IMR-90 (cell line): ENCODE results near the gene PPAN. TPM values are rescaled to one million over a fixed set of nuclear protein-coding genes. Genes with fewer than 3 reads are reported as not detected.

Experiments
- ATAC-seq: fragments of 200-7000 bp; cut with Tn5 transposase; 2 replicates; pipeline ENCODE4 v1.9.1; 2020; ENCODE audit warnings: low read depth, mild to moderate bottlenecking, moderate library complexity
- BruUV-seq: library from RNA; stranded (reverse); fragments of 400-500 nt; replicated peaks from 2 replicates; lab custom pipeline; 2021; lab: Mats Ljungman, UMichigan
- CTCF ChIA-PET: fragments of 300-600 bp; formaldehyde crosslinking; extraction: SDS; loops from one replicate; lab custom pipeline; 2021; ENCODE audit warnings: antibody characterized with exemption; lab: Yijun Ruan, JAX
- POLR2A ChIA-PET: fragments of 300-600 bp; sonication (Branson Sonifier 250); formaldehyde crosslinking; loops from one replicate; lab custom pipeline; 2022; ENCODE audit warnings: antibody characterized with exemption; ENCODE audit not compliant: unreplicated experiment; lab: Charles Lee
- DNase-seq: peaks from one replicate; pipeline ENCODE4 v3.0.0; 2013
- H2AFZ ChIP-seq: replicated peaks from 2 replicates; pipeline ENCODE3; 2013; ENCODE audit warnings: low read length, mild to moderate bottlenecking; ENCODE audit not compliant: poor library complexity
- H2AK5ac ChIP-seq: 2 replicates; pipeline ENCODE4 v1.6.1; 2013; ENCODE audit warnings: low read depth, low read length, inconsistent platforms
- H2AK9ac ChIP-seq: replicated peaks from 2 replicates; pipeline ENCODE3; 2013; ENCODE audit warnings: mild to moderate bottlenecking, low read depth, low read length, moderate library complexity; ENCODE audit not compliant: poor library complexity
- H2BK120ac ChIP-seq: 2 replicates; pipeline ENCODE4 v1.6.1; 2013; ENCODE audit warnings: low read depth, low read length, inconsistent platforms
- H2BK15ac ChIP-seq: 3 replicates; pipeline ENCODE4 v1.6.1; 2013; ENCODE audit warnings: low read depth, low read length, inconsistent platforms
- H2BK20ac ChIP-seq: 2 replicates; pipeline ENCODE4 v1.6.1; 2013; ENCODE audit warnings: low read depth, mild to moderate bottlenecking, inconsistent platforms, low read length, moderate library complexity
- H2BK5ac ChIP-seq: 2 replicates; pipeline ENCODE4 v1.6.1; 2013; ENCODE audit warnings: mild to moderate bottlenecking, low read depth, low read length, inconsistent platforms; ENCODE audit not compliant: poor library complexity, severe bottlenecking
- H3K14ac ChIP-seq: replicated peaks from 2 replicates; pipeline ENCODE4 v1.6.1; 2013; ENCODE audit warnings: low read depth, low read length, inconsistent platforms
- H3K18ac ChIP-seq: 2 replicates; pipeline ENCODE4 v1.6.1; 2013; ENCODE audit warnings: low read depth, low read length, control low read depth
- H3K23ac ChIP-seq: 2 replicates; pipeline ENCODE4 v1.6.1; 2013; ENCODE audit warnings: low read depth, low read length, inconsistent platforms
- H3K27ac ChIP-seq: 2 replicates; pipeline ENCODE4 v1.5.1; 2013; ENCODE audit warnings: mild to moderate bottlenecking, control low read depth, low read length; ENCODE audit not compliant: insufficient read depth
- H3K27me3 ChIP-seq: 2 replicates; pipeline ENCODE4 v1.6.1; 2013; ENCODE audit warnings: low read length; ENCODE audit not compliant: control insufficient read depth, insufficient read depth
- H3K36me3 ChIP-seq: 2 replicates; pipeline ENCODE4 v1.6.1; 2013; ENCODE audit warnings: low read length, mixed read lengths; ENCODE audit not compliant: control insufficient read depth, insufficient read depth
- H3K4ac ChIP-seq: 2 replicates; pipeline ENCODE4 v1.6.1; 2013; ENCODE audit warnings: low read depth, low read length, inconsistent platforms
- H3K4me1 ChIP-seq: 2 replicates; pipeline ENCODE4 v1.6.1; 2013; ENCODE audit warnings: low read length, mixed read lengths; ENCODE audit not compliant: control insufficient read depth, insufficient read depth
- H3K4me2 ChIP-seq: 2 replicates; pipeline ENCODE4 v1.6.1; 2013; ENCODE audit warnings: low read depth, mild to moderate bottlenecking, control low read depth, low read length, moderate library complexity
- H3K4me3 ChIP-seq: 2 replicates; pipeline ENCODE4 v1.5.1; 2013; ENCODE audit warnings: low read depth, mild to moderate bottlenecking, control low read depth, low read length, moderate library complexity; ENCODE audit not compliant: insufficient read depth
- H3K56ac ChIP-seq: 2 replicates; pipeline ENCODE4 v1.6.1; 2013; ENCODE audit warnings: low read length, inconsistent platforms; ENCODE audit not compliant: insufficient read depth; ENCODE audit errors: extremely low read depth
- H3K79me1 ChIP-seq, 2 experiments: 2 replicates each; pipeline ENCODE4 v1.6.1; 2013; ENCODE audit warnings: low read length in 2 of 2, inconsistent platforms in 1 of 2, low read depth in 1 of 2
- H3K9ac ChIP-seq: 2 replicates; pipeline ENCODE4 v1.6.1; 2013; ENCODE audit warnings: low read depth, low read length, control low read depth
- H3K9me1 ChIP-seq: 2 replicates; pipeline ENCODE4 v1.6.1; 2013; ENCODE audit warnings: low read length, inconsistent platforms; ENCODE audit not compliant: insufficient read depth
- H3K9me3 ChIP-seq: 2 replicates; pipeline ENCODE4 v1.6.1; 2013; ENCODE audit warnings: low read length; ENCODE audit not compliant: control insufficient read depth, insufficient read depth
- H4K20me1 ChIP-seq: 2 replicates; pipeline ENCODE4 v1.6.1; 2013; ENCODE audit warnings: low read length, inconsistent platforms; ENCODE audit not compliant: insufficient read depth
- H4K5ac ChIP-seq: 2 replicates; pipeline ENCODE4 v1.6.1; 2013; ENCODE audit warnings: mild to moderate bottlenecking, low read depth, low read length, control low read depth
- H4K8ac ChIP-seq, 2 experiments: 2 replicates each; pipeline ENCODE4 v1.6.1; 2013; ENCODE audit warnings: low read depth in 2 of 2, low read length in 2 of 2, control low read depth in 1 of 2, inconsistent platforms in 1 of 2
- H4K91ac ChIP-seq: 2 replicates; pipeline ENCODE4 v1.6.1; 2013; ENCODE audit warnings: low read depth, low read length, inconsistent platforms; ENCODE audit not compliant: insufficient read depth
- BHLHE40 ChIP-seq: fragments of 150-350 bp; IDR thresholded peaks from 2 replicates; pipeline ENCODE4 v1.6.1; 2016; ENCODE audit warnings: mild to moderate bottlenecking, low read depth, low read length
- CEBPB ChIP-seq: IDR thresholded peaks from 2 replicates; pipeline ENCODE4 v1.6.1; 2012; ENCODE audit warnings: low read depth, low read length, improper control_type of control experiment
- CHD1 ChIP-seq: IDR thresholded peaks from 2 replicates; pipeline ENCODE4 v1.6.1; 2012; ENCODE audit warnings: low read depth, low read length, improper control_type of control experiment
- FOS ChIP-seq: fragments of 150-350 bp; IDR thresholded peaks from 2 replicates; pipeline ENCODE4 v1.6.1; 2016; ENCODE audit warnings: low read depth, low read length
- MAFK ChIP-seq: IDR thresholded peaks from 2 replicates; pipeline ENCODE4 v1.6.1; 2012; ENCODE audit warnings: low read depth, low read length, improper control_type of control experiment
- MAZ ChIP-seq: IDR thresholded peaks from 2 replicates; pipeline ENCODE4 v1.6.1; 2012; ENCODE audit warnings: low read depth, mild to moderate bottlenecking, low read length, improper control_type of control experiment, moderate library complexity, borderline replicate concordance
- MXI1 ChIP-seq: IDR thresholded peaks from 2 replicates; pipeline ENCODE4 v1.6.1; 2012; ENCODE audit warnings: low read depth, mild to moderate bottlenecking, low read length, moderate library complexity, borderline replicate concordance
- NFE2L2 ChIP-seq: fragments of 150-350 bp; IDR thresholded peaks from 2 replicates; pipeline ENCODE4 v1.6.1; 2016; ENCODE audit warnings: low read depth, mild to moderate bottlenecking, low read length
- POLR2A ChIP-seq: IDR thresholded peaks from 2 replicates; pipeline ENCODE4 v1.6.1; 2012; ENCODE audit warnings: mild to moderate bottlenecking, low read depth, low read length
- RAD21 ChIP-seq: IDR thresholded peaks from 2 replicates; pipeline ENCODE4 v1.6.1; 2012; ENCODE audit warnings: low read length, improper control_type of control experiment
- RCOR1 ChIP-seq: IDR thresholded peaks from 2 replicates; pipeline ENCODE4 v1.6.1; 2012; ENCODE audit warnings: mild to moderate bottlenecking, low read length, improper control_type of control experiment; ENCODE audit not compliant: insufficient replicate concordance
- RFX5 ChIP-seq: IDR thresholded peaks from 2 replicates; pipeline ENCODE4 v1.8.0; 2012; ENCODE audit warnings: low read depth, mild to moderate bottlenecking, low read length, moderate library complexity
- SMC3 ChIP-seq: fragments of 150-350 bp; IDR thresholded peaks from 2 replicates; pipeline ENCODE4 v1.6.1; 2016; ENCODE audit warnings: low read depth, mild to moderate bottlenecking, antibody characterized with exemption, low read length, moderate library complexity
- WGBS, 2 experiments: methylation state at CpG; one replicate each; pipeline versions ENCODE4 v1.1.5 to v1.1.7; 2013; ENCODE audit warnings: missing lambda C conversion rate in 2 of 2; ENCODE audit not compliant: insufficient read length in 1 of 2; ENCODE audit errors: extremely low coverage in 2 of 2; 5-methylcytosine and 5-hydroxymethylcytosine counted together
- dilution Hi-C: fragments of 300-500 bp; cut with HindIII; formaldehyde crosslinking; loops from one replicate; pipeline ENCODE4 v1.14.3; 2018; ENCODE audit warnings: low sequenced_read_pairs; ENCODE audit not compliant: unreplicated experiment
- in situ Hi-C: fragments of 300-500 bp; cut with MboI; formaldehyde crosslinking; loops from 3 replicates; pipeline ENCODE4 v1.14.3; 2019; ENCODE audit warnings: low sequenced_read_pairs, inconsistent platforms, mixed read lengths
- intact Hi-C: fragments of 100-400 bp; cut with micrococcal nuclease; formaldehyde crosslinking; loops from 2 replicates; pipeline ENCODE4 v1.10.0; 2022
- polyA plus RNA-seq, 3 experiments: library from polyadenylated mRNA; depleted of rRNA; stranded (reverse); fragments of >200 nt; gene quantifications; 2 replicates each; pipeline ENCODE4 v1.2.3, GENCODE V29; 2012; ENCODE audit warnings: low replicate concordance in 1 of 3
- total RNA-seq: library from RNA; depleted of rRNA; stranded (reverse); fragments of >200 nt; gene quantifications from 2 replicates; pipeline ENCODE4 v1.2.3, GENCODE V29; 2012
- TF ChIP-seq, protein P1 (sequence below): conservative IDR thresholded peaks from 2 replicates; pipeline ENCODE4 v1.5.1; 2012; ENCODE audit warnings: mild to moderate bottlenecking, low read depth, low read length, improper control_type of control experiment
- TF ChIP-seq, protein P2 (sequence below): fragments of 150-350 bp; IDR thresholded peaks from 2 replicates; pipeline ENCODE4 v1.6.1; 2016; ENCODE audit warnings: low read depth, mild to moderate bottlenecking, low read length, moderate library complexity, borderline replicate concordance
- TF ChIP-seq, protein P3 (sequence below): fragments of 150-350 bp; IDR thresholded peaks from 2 replicates; pipeline ENCODE4 v1.6.1; 2017; ENCODE audit warnings: mild to moderate bottlenecking, antibody characterized with exemption, low read length, low read depth

Gene PPAN
- total and polyA plus RNA-seq, 2 of the 4 experiments (the other 2 are of a cell fraction): 24.0 to 41.6 TPM

DNA sequence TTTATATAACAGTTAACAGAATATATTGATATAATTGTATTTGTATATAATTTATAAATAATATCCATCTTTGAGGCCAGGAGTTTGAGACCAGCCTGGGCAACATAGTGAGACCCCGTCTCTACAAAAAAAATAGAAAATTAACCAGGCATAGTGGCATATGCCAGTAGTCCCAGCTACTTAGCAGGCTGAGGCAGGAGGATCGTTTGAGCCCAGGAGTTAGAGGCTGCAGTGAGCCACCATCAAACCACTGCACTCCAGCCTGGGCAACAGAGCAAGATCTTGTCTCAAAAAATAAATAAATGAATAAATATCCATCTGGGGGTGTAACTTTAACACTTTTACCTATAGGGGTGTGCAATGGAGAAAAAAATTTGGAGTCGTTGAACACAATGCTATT lies 21.4 kb upstream of the PPAN start:
- Histone ChIP-seq H3K9me1 (peaks cover 10% of the 10 kb centered on the region; the same call in 1 of the 2 replicates), H3K23ac (no peak overlapping the region), H2BK20ac (no peak overlapping the region), H3K4me1 (no peaks in the 10 kb centered on the region), H3K4me3 (no peak overlapping the region), H2AK9ac (no peak overlapping the region), H3K27me3 (peaks cover 4% of the 10 kb centered on the region; the same call in 1 of the 2 replicates), H4K5ac (no peak overlapping the region), H3K56ac (no peak overlapping the region), H2AFZ (no peak overlapping the region), H3K27ac (no peak overlapping the region), H3K14ac (no peak overlapping the region), H3K36me3 (peaks cover 9% of the 10 kb centered on the region; the same call in 1 of the 2 replicates), H4K20me1 (no peaks in the 10 kb centered on the region), H3K18ac (no peak overlapping the region), H2BK5ac (no peak overlapping the region), H2BK15ac (no peak overlapping the region), H2AK5ac (no peak overlapping the region), H3K9ac (no peak overlapping the region), H3K9me3 (no peaks in the 10 kb centered on the region), H2BK120ac (no peak overlapping the region), H4K8ac (no peak overlapping the region), H4K91ac (no peak overlapping the region), H3K4ac (no peak overlapping the region), H3K79me1 (peaks cover 3 to 24% of the 10 kb centered on the region in 2 experiments; a peak in 3 of 4 replicates), H3K4me2 (no peak overlapping the region)
- in situ Hi-C loops: no loop called here
- no peak for DNase-seq
- no CpG with 5 or more reads among the region's 3 CpGs for WGBS, 2 experiments
- ATAC-seq: no peak
- ChIA-PET POLR2A (no interaction called here), CTCF (no interaction called here)
- TF ChIP-seq RCOR1: no peak
- TF ChIP-seq POLR2A: no peak
- TF ChIP-seq BHLHE40: no peak
- no peak for TF ChIP-seq MAFK
- TF ChIP-seq, protein P1, sequence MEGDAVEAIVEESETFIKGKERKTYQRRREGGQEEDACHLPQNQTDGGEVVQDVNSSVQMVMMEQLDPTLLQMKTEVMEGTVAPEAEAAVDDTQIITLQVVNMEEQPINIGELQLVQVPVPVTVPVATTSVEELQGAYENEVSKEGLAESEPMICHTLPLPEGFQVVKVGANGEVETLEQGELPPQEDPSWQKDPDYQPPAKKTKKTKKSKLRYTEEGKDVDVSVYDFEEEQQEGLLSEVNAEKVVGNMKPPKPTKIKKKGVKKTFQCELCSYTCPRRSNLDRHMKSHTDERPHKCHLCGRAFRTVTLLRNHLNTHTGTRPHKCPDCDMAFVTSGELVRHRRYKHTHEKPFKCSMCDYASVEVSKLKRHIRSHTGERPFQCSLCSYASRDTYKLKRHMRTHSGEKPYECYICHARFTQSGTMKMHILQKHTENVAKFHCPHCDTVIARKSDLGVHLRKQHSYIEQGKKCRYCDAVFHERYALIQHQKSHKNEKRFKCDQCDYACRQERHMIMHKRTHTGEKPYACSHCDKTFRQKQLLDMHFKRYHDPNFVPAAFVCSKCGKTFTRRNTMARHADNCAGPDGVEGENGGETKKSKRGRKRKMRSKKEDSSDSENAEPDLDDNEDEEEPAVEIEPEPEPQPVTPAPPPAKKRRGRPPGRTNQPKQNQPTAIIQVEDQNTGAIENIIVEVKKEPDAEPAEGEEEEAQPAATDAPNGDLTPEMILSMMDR: no peak
- TF ChIP-seq MXI1: no peak
- TF ChIP-seq RAD21: no peak
- TF ChIP-seq SMC3: no peak
- TF ChIP-seq, protein P2, sequence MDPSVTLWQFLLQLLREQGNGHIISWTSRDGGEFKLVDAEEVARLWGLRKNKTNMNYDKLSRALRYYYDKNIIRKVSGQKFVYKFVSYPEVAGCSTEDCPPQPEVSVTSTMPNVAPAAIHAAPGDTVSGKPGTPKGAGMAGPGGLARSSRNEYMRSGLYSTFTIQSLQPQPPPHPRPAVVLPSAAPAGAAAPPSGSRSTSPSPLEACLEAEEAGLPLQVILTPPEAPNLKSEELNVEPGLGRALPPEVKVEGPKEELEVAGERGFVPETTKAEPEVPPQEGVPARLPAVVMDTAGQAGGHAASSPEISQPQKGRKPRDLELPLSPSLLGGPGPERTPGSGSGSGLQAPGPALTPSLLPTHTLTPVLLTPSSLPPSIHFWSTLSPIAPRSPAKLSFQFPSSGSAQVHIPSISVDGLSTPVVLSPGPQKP: no peak
- no peak for TF ChIP-seq CHD1
- TF ChIP-seq, protein P3, sequence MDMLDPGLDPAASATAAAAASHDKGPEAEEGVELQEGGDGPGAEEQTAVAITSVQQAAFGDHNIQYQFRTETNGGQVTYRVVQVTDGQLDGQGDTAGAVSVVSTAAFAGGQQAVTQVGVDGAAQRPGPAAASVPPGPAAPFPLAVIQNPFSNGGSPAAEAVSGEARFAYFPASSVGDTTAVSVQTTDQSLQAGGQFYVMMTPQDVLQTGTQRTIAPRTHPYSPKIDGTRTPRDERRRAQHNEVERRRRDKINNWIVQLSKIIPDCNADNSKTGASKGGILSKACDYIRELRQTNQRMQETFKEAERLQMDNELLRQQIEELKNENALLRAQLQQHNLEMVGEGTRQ: no peak
- no peak for TF ChIP-seq RFX5
- no peak for TF ChIP-seq NFE2L2
- TF ChIP-seq CEBPB: no peak
- TF ChIP-seq MAZ: no peak
- no peak for TF ChIP-seq FOS
- dilution Hi-C loops: no loop called here
- no TSS peak for BruUV-seq
- intact Hi-C loops: no loop called here
